DND-41 (cell line): Measurements from ENCODE around the gene COL9A3.
A peak's percentile ranks its signal among the peaks of the same experiment; 100 is the strongest.

Experiments
- ATAC-seq: fragments of 200-7000 bp; cut with Tn5 transposase; 3 replicates; pipeline ENCODE4 v1.9.1; 2021; ENCODE audit warnings: low read depth; ENCODE audit not compliant: insufficient read depth
- DNase-seq: peaks from one replicate; pipeline ENCODE4 v3.0.0-alpha.2; 2020
- H2AFZ ChIP-seq: 2 replicates; pipeline ENCODE4 v1.6.0; 2012; ENCODE audit warnings: low read depth, low read length
- H3K27ac ChIP-seq: 2 replicates; pipeline ENCODE4 v1.5.1; 2012; ENCODE audit warnings: low read length, inconsistent platforms
- H3K27me3 ChIP-seq: fragments of 200-600 bp; sonication (generic); 2 replicates; pipeline ENCODE4 v1.6.0; 2012; ENCODE audit warnings: low read length, mild to moderate bottlenecking, inconsistent platforms; ENCODE audit not compliant: insufficient read depth, poor library complexity
- H3K36me3 ChIP-seq: 2 replicates; pipeline ENCODE4 v1.5.1; 2012; ENCODE audit warnings: low read length, inconsistent platforms; ENCODE audit not compliant: insufficient read depth
- H3K4me1 ChIP-seq: 2 replicates; pipeline ENCODE4 v1.5.1; 2012; ENCODE audit warnings: mild to moderate bottlenecking, low read length; ENCODE audit not compliant: insufficient read depth
- H3K4me2 ChIP-seq: 2 replicates; pipeline ENCODE4 v1.6.0; 2012; ENCODE audit warnings: mild to moderate bottlenecking, moderate library complexity, low read length, inconsistent platforms; ENCODE audit not compliant: insufficient read depth
- H3K4me3 ChIP-seq, 2 experiments: fragments of 200-600 bp in 1 of 2; shearing (Covaris generic) in 1 of 2; 2 replicates each; pipeline ENCODE4 v1.5.1; 2012 to 2016; ENCODE audit warnings: inconsistent platforms in 2 of 2, low read length in 2 of 2, mild to moderate bottlenecking in 2 of 2, low read depth in 1 of 2, moderate library complexity in 1 of 2
- H3K79me2 ChIP-seq: 2 replicates; pipeline ENCODE4 v1.6.0; 2012; ENCODE audit warnings: low read length, inconsistent platforms; ENCODE audit not compliant: insufficient read depth
- H3K9ac ChIP-seq: 2 replicates; pipeline ENCODE4 v1.6.0; 2012; ENCODE audit warnings: low read depth, mild to moderate bottlenecking, inconsistent platforms, low read length, moderate library complexity
- H3K9me3 ChIP-seq: 2 replicates; pipeline ENCODE4 v1.5.1; 2012; ENCODE audit warnings: low read length, moderate library complexity, mild to moderate bottlenecking, inconsistent platforms; ENCODE audit not compliant: insufficient read depth, severe bottlenecking
- H4K20me1 ChIP-seq: 2 replicates; pipeline ENCODE4 v1.6.0; 2012; ENCODE audit warnings: low read length; ENCODE audit not compliant: insufficient read depth
- EZH2 ChIP-seq: IDR thresholded peaks from 3 replicates; pipeline ENCODE4 v1.6.1; 2012; ENCODE audit warnings: borderline replicate concordance, low read depth, mild to moderate bottlenecking, moderate library complexity, low read length, inconsistent platforms; ENCODE audit not compliant: severe bottlenecking
- TF ChIP-seq, protein P1 (sequence below): IDR thresholded peaks from 2 replicates; pipeline ENCODE4 v1.5.1; 2012; ENCODE audit warnings: borderline replicate concordance, low read length, moderate library complexity, mild to moderate bottlenecking; ENCODE audit not compliant: poor library complexity, severe bottlenecking; ENCODE audit errors: extremely low read depth

Gene COL9A3

DNA sequence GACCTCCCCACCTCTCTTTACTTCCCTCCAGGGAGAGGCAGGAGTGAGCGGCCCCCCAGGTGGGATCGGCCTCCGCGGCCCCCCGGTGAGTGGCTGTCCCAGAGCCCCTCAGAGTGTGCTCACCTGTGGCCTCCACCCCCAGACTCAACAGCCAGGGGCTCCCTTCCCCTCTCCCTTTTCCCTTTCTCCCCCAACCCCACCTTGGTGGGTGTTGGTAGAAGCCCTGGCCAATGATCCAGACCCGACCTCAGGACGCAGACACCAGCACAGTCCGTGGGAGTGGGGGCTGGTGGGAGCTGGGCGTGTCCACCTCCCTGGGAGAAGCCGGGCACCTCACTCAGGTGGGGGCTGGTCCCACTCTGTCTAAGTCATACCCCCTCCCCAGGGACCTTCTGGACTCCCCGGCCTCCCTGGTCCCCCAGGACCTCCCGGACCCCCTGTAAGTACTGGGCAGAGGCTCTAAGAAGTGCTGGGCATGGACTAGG is 4.9 kb downstream of the COL9A3 start:
- no peak overlapping the region for H3K27ac ChIP-seq
- no peaks in the 10 kb centered on the region for H3K9me3 ChIP-seq
- H3K36me3 ChIP-seq = no peaks in the 10 kb centered on the region
- no peak overlapping the region for H3K4me3 ChIP-seq
- peaks cover 15% of the 10 kb centered on the region for H3K4me1 ChIP-seq
- TF ChIP-seq, protein P1, sequence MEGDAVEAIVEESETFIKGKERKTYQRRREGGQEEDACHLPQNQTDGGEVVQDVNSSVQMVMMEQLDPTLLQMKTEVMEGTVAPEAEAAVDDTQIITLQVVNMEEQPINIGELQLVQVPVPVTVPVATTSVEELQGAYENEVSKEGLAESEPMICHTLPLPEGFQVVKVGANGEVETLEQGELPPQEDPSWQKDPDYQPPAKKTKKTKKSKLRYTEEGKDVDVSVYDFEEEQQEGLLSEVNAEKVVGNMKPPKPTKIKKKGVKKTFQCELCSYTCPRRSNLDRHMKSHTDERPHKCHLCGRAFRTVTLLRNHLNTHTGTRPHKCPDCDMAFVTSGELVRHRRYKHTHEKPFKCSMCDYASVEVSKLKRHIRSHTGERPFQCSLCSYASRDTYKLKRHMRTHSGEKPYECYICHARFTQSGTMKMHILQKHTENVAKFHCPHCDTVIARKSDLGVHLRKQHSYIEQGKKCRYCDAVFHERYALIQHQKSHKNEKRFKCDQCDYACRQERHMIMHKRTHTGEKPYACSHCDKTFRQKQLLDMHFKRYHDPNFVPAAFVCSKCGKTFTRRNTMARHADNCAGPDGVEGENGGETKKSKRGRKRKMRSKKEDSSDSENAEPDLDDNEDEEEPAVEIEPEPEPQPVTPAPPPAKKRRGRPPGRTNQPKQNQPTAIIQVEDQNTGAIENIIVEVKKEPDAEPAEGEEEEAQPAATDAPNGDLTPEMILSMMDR = no peak
- no peak for TF ChIP-seq EZH2
- ATAC-seq = no peak
- H3K27me3 ChIP-seq = no peaks in the 10 kb centered on the region
- peaks cover 20% of the 10 kb centered on the region for H4K20me1 ChIP-seq
- no peak overlapping the region for H3K9ac ChIP-seq
- H3K79me2 ChIP-seq = no peaks in the 10 kb centered on the region
- H2AFZ ChIP-seq = no peak overlapping the region
- DNase-seq = no peak
- no peak overlapping the region for H3K4me2 ChIP-seq

DNA sequence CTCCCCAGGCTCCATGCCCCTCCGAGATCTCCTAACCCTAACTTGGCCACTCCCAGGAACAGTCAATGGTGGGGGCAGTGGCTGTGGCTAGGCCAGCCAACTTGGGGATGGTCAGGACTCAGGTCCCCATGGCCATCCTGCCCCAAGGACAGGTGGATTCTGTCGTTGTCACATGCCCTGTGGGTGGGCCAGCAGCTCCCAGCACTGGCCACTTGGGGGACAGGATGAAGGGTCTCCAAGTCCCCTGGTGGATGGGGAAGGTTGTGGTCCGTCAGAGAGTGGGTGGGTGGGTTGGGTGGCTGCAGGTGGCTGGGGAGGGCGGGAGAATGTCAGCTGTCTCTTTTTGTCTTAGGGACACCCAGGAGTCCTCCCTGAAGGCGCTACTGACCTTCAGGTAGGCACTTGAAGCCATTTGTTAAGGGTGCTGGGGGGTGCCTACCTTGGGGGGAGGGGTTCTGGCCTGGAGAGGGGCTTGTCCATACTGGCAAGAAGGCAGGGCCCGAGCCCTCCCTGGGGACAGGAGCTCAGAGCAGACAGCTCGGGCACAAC is 5.5 kb downstream of the COL9A3 start:
- no peak overlapping the region for H3K27ac ChIP-seq
- TF ChIP-seq, protein P1 = no peak
- TF ChIP-seq EZH2 = no peak
- DNase-seq (no peak), ATAC-seq (no peak)
- H3K4me3 ChIP-seq = no peak overlapping the region
- no peaks in the 10 kb centered on the region for H3K27me3 ChIP-seq
- peaks cover 20% of the 10 kb centered on the region for H4K20me1 ChIP-seq
- no peak overlapping the region for H2AFZ ChIP-seq
- peaks cover 15% of the 10 kb centered on the region for H3K4me1 ChIP-seq
- no peak overlapping the region for H3K9ac ChIP-seq
- H3K79me2 ChIP-seq = no peaks in the 10 kb centered on the region
- H3K36me3 ChIP-seq = no peaks in the 10 kb centered on the region
- H3K9me3 ChIP-seq = no peaks in the 10 kb centered on the region
- H3K4me2 ChIP-seq = no peak overlapping the region

DNA sequence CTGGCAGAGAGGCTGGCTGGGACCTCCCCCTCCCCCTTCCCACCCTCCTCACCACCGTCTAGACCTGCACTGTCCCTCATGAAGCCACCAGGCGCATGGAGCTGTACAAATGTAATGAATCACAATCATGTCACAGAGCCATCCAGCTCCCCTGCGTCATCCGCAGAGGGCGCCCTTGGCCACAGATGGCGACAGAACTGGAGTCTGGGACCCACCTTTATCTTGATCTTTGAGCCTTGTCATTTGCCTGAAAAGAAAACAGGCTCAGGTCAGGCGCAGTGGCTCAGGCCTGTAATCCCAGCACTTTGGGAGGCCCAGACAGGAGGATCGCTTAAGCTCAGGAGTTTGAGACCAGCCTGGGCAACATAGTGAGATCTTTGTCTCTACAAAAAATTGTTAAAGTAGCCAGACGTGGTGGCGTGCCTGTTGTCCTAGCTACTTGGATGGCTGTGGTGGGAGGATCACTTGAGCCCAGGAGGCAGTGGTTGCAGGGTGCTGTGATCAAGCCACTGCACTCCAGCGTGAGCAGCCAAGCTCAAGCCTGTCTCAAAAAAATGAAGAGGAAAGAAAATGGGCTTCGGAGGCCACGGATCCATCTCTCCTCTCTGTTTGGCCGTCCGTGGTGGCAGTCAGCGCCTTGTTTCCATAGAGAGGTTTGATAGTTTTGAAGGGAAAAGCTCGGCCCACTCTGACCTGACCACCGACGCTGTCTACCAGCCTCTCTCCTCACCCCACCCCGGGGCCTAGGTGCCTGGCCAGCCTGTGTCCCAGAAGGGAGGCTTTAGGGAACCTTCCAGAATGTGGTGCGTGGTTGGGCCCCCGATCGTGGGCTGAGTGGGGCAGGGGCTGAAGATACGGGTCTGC is 6.2 kb downstream of the COL9A3 start:
- no peaks in the 10 kb centered on the region for H3K9me3 ChIP-seq
- no peaks in the 10 kb centered on the region for H3K79me2 ChIP-seq
- H3K4me2 ChIP-seq = no peak overlapping the region
- H4K20me1 ChIP-seq = peaks cover 20% of the 10 kb centered on the region
- peak overlapping the region; percentile 14; the same call in 1 of the 2 replicates for H3K9ac ChIP-seq
- no peak overlapping the region for H3K4me3 ChIP-seq
- peak; percentile 76 for DNase-seq
- no peak overlapping the region for H2AFZ ChIP-seq
- TF ChIP-seq, protein P1 = peak; percentile 87
- TF ChIP-seq EZH2 = no peak
- H3K27ac ChIP-seq = no peak overlapping the region
- no peaks in the 10 kb centered on the region for H3K27me3 ChIP-seq
- ATAC-seq = peak; percentile 72
- peaks cover 15% of the 10 kb centered on the region for H3K4me1 ChIP-seq
- H3K36me3 ChIP-seq = no peaks in the 10 kb centered on the region
